HG03108 (cell line): ENCODE measurements around the gene PLD1.
"Not testable (repeated sequence)": the region's sequence is repeated elsewhere in the genome, so short reads cannot be mapped to it uniquely, and the experiment has no call there.

Experiments used
- ATAC-seq: cut with Tn5 transposase; IDR thresholded peaks from one replicate; pipeline ENCODE4 v1.9.1; 2021; ENCODE audit warnings: moderate library complexity; ENCODE audit not compliant: unreplicated experiment

PLD1 gene

GRCh38 chr3:171711461-171712170 is 98.7 kb downstream of the PLD1 start:
- ATAC-seq: no peak

GRCh38 chr3:171710359-171710758 is 99.9 kb downstream of the PLD1 start:
- ATAC-seq: no peak

GRCh38 chr3:171704814-171705213 is 105.5 kb downstream of the PLD1 start:
- ATAC-seq: no peak

GRCh38 chr3:171704002-171704401 is 106.3 kb downstream of the PLD1 start:
- no peak for ATAC-seq

- no peak for ATAC-seq
Measured at GRCh38 chr3:171703144-171703543, 107.1 kb downstream of the PLD1 start.

- no peak for ATAC-seq
Measured at GRCh38 chr3:171700653-171701052, 109.6 kb downstream of the PLD1 start.

- no peak for ATAC-seq
Measured at GRCh38 chr3:171700157-171700556, 110.1 kb downstream of the PLD1 start.

- ATAC-seq: no peak
Measured at GRCh38 chr3:171699601-171700000, 110.7 kb downstream of the PLD1 start.

- ATAC-seq: no peak
Measured at GRCh38 chr3:171696805-171697204, 113.5 kb downstream of the PLD1 start.

GRCh38 chr3:171695426-171695825 is 114.9 kb downstream of the PLD1 start:
- no peak for ATAC-seq

- ATAC-seq: no peak
Measured at GRCh38 chr3:171694888-171695287, 115.4 kb downstream of the PLD1 start.

GRCh38 chr3:171692551-171692950 is 117.7 kb downstream of the PLD1 start:
- not testable (repeated sequence) for ATAC-seq

- no peak for ATAC-seq
Measured at GRCh38 chr3:171691485-171691884, 118.8 kb downstream of the PLD1 start.

GRCh38 chr3:171690281-171690680 is 120.0 kb downstream of the PLD1 start:
- ATAC-seq: no peak

GRCh38 chr3:171688593-171688992 is 121.7 kb downstream of the PLD1 start:
- ATAC-seq: no peak

GRCh38 chr3:171688002-171688401 is 122.3 kb downstream of the PLD1 start:
- no peak for ATAC-seq

- no peak for ATAC-seq
Measured at GRCh38 chr3:171687581-171687980, 122.7 kb downstream of the PLD1 start.

GRCh38 chr3:171687064-171687463 is 123.2 kb downstream of the PLD1 start:
- no peak for ATAC-seq

- ATAC-seq: no peak
Measured at GRCh38 chr3:171685116-171685895, 125.0 kb downstream of the PLD1 start.

GRCh38 chr3:171684221-171684620 is 126.1 kb downstream of the PLD1 start:
- ATAC-seq: no peak

- no peak for ATAC-seq
Measured at GRCh38 chr3:171682743-171683142, 127.5 kb downstream of the PLD1 start.

- ATAC-seq: no peak
Measured at GRCh38 chr3:171680726-171681411, 129.4 kb downstream of the PLD1 start.
